GM06990 (cell line): ENCODE measurements around the gene STK35.
"Not testable (repeated sequence)": the region's sequence is repeated elsewhere in the genome, so short reads cannot be mapped to it uniquely, and the experiment has no call there.

Experiments
- DNase-seq: peaks from one replicate; pipeline ENCODE4 v3.0.0-alpha.2; 2011; ENCODE audit not compliant: insufficient read length; ENCODE audit errors: extremely low read depth
- H3K27me3 ChIP-seq: replicated peaks from 2 replicates; pipeline ENCODE4 v1.6.0; 2011; ENCODE audit warnings: low read length; ENCODE audit not compliant: control insufficient read depth, insufficient read depth
- H3K36me3 ChIP-seq: 2 replicates; pipeline ENCODE4 v1.5.1; 2011; ENCODE audit warnings: low read length; ENCODE audit not compliant: control insufficient read depth, insufficient read depth
- H3K4me3 ChIP-seq: replicated peaks from 2 replicates; pipeline ENCODE4 v1.5.1; 2011; ENCODE audit warnings: low read depth, mild to moderate bottlenecking, control low read depth, low read length
- TF ChIP-seq, protein P1 (sequence below): IDR thresholded peaks from 2 replicates; pipeline ENCODE4 v1.5.1; 2011; ENCODE audit warnings: low read length, control low read depth, mild to moderate bottlenecking, inconsistent platforms; ENCODE audit not compliant: insufficient read depth, poor library complexity, severe bottlenecking

The STK35 gene

DNA sequence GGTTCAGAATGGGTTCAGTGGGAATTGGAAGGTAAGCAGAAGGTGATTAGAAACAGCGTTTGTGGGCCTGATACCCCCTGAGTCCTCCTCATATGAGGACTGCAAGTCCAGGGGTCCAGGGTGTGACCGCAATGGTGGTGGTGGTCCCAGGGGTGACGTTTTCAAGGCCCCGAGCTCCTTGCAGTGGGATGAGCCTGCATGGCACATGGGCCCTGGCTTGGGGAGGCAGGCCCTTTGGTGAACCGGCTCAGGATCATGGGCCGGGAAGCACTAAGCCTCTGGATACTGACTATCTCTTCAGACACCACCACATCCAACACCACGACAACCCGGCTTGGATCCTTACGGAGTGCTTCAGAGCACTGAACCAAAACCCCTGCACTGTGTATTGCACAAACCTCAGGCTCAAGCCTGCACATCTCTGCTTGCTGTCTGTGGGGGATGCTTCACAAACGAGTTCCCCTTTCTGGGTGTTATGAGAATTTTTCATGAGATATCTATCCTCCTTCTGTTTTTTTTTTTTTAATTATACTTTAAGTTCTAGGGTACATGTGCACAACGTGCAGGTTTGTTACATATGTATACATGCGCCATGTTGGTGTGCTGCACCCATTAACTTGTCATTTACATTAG is 67.9 kb downstream of the STK35 start:
- DNase-seq, result no peak
- Histone ChIP-seq H3K4me3 (no peak overlapping the region), H3K36me3 (no peaks in the 10 kb centered on the region), H3K27me3 (no peaks in the 10 kb centered on the region; the same call in none of the 2 replicates)
- TF ChIP-seq, protein P1, sequence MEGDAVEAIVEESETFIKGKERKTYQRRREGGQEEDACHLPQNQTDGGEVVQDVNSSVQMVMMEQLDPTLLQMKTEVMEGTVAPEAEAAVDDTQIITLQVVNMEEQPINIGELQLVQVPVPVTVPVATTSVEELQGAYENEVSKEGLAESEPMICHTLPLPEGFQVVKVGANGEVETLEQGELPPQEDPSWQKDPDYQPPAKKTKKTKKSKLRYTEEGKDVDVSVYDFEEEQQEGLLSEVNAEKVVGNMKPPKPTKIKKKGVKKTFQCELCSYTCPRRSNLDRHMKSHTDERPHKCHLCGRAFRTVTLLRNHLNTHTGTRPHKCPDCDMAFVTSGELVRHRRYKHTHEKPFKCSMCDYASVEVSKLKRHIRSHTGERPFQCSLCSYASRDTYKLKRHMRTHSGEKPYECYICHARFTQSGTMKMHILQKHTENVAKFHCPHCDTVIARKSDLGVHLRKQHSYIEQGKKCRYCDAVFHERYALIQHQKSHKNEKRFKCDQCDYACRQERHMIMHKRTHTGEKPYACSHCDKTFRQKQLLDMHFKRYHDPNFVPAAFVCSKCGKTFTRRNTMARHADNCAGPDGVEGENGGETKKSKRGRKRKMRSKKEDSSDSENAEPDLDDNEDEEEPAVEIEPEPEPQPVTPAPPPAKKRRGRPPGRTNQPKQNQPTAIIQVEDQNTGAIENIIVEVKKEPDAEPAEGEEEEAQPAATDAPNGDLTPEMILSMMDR, result no peak

DNA sequence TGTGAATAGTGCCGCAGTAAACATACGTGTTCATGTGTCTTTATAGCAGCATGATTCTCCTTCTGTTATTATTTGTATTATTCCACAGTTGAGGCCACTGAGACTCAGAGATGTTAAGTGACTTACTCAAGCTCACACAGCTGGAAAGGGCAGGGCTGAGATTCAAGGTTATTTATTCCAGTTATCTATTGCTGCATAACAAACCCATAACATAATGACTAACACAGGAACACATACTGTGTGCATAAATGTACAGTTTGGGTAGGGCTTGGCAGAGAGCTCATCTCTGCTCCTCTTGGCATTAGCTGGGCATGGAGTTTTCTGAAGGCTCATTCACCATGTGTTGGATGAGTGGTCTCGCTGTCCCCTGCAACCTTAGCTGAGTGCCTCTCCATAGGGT is 68.8 kb downstream of the STK35 start:
- Histone ChIP-seq H3K27me3 (no peaks in the 10 kb centered on the region; the same call in none of the 2 replicates), H3K36me3 (no peaks in the 10 kb centered on the region), H3K4me3 (no peak overlapping the region)
- no peak for DNase-seq
- TF ChIP-seq, protein P1, result no peak

DNA sequence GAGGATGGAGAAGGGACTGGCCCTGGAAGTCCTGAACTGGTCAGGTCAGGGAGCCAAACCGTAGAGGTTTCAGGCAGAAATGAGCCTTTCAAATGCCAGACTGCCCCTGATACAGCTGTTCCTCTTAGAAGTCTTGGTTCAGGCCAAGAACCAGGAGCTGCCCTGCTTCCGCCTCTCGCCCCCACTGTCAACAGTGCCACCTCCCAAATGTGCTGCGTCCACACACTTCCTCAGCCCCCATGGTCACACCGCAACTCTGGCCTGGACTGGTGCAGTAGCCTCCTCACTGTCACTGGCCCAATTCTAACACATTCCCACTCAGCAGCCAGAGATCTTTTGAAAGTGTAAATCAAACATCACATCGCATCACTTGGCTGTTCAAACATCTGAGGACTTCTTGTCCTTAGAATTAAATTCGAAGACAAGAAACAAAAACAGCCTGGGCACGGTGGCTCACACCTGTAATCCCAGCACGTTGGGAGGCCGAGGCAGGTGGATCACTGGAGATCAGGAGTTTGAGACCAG is 69.7 kb downstream of the STK35 start:
- H3K36me3 ChIP-seq, result no peaks in the 10 kb centered on the region
- H3K4me3 ChIP-seq, result no peak overlapping the region
- no peaks in the 10 kb centered on the region; the same call in none of the 2 replicates for H3K27me3 ChIP-seq
- TF ChIP-seq, protein P1, result no peak
- no peak for DNase-seq

DNA sequence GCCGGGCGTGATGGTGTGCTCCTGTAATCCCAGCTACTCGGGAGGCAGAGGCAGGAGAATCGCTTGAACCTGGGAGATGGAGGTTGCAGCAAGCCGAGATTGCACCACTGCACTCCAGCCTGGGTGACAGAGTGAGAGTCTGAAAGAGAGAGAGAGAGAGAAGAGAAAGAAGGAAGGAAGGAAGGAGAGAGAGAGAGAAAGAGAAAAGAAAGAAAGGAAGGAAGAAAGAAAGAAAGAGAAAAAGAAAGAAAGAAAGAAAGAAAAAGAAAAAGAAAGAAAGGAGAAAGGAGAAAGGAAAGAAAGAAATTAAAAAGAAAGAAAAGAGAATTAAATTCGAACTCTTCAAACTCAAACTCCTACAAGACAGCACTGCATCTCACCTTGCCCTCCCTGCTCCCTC is 70.2 kb downstream of the STK35 start:
- H3K36me3 ChIP-seq, DNase-seq, H3K27me3 ChIP-seq, H3K4me3 ChIP-seq: not testable (repeated sequence)

DNA sequence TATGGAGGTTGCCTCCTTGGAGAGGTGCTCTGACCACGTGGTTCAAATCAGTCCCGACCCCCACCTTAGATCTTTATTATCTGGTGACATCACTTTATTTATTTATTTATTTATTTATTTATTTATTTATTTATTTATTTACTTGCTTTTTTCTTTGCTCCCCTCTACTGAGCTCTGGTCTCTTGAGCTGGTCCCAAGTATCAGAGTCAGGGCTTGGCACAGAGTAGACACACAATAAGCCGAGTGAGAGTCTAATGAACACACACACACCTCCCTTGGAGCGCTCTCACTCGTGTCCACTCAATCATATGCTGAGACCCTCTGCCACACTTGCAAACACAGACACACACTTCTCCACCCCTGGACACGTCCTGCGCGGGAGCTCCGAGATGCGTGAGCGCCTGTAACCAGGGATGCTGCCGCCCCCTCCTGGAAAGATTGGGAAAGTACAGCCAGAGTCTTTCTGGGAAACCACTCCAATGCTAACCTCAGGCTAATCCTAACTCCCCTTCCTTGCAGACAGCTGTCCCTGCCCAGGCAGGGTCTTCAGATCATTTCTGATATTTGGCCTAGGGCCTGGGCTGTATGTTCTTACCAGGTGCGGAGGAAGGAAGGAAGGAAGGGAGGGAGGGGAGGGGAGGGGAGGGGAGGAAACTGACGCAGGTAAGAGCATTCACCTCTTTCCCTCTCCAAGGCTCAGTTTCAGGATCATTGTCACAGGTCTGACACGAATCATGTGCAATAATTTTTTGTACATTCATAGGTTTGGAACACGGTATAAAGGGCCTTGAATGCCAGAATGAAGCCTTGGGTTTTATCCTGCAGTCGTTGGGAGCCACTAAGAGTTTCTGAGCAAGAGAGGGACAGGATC is 70.9 kb downstream of the STK35 start:
- Histone ChIP-seq H3K4me3 (no peak overlapping the region), H3K27me3 (no peaks in the 10 kb centered on the region; the same call in none of the 2 replicates), H3K36me3 (no peaks in the 10 kb centered on the region)
- DNase-seq, result peak; percentile 16
- TF ChIP-seq, protein P1, result peak; percentile 90

DNA sequence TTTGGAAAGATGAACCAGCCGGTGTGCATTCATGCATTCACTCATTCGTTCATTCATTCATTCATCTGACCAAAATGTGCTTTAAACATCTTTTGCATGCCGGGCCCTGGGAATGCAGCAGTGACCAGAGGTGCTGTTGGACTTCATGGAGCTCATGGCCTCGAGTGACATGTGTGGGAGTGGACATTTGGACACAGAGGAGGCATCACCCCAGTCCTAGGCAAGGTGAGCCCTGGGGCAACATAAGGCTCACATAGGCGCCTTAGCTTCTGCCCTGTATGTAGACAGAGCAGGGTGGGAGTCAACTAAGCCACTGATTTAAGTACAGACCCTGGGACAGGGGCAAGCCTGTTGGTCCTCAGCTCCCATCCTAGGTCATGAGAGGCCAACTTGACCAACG is 71.6 kb downstream of the STK35 start:
- H3K27me3 ChIP-seq, result no peaks in the 10 kb centered on the region; the same call in none of the 2 replicates

More for the DNA sequence above, 71.6 kb downstream of the STK35 start:
- no peak overlapping the region for H3K4me3 ChIP-seq
- TF ChIP-seq, protein P1, result no peak
- DNase-seq, result no peak
- no peaks in the 10 kb centered on the region for H3K36me3 ChIP-seq
